ENCODE measurements around the gene PODXL2.

The PODXL2 gene

GRCh38 chr3:127632035-127632820, 3.2 kb downstream of the PODXL2 start:
- DNase-seq (ENCODE audit: low spot score), result no peak
- no peaks in the 10 kb centered on the region for H3K9me3 ChIP-seq (ENCODE audit: severe bottlenecking)
- no peak for TF ChIP-seq CTCF (IDR thresholded peaks at IDR 0.05; ENCODE audit: poor library complexity, severe bottlenecking)
- peaks cover 11% of the 10 kb centered on the region for H3K27me3 ChIP-seq (ENCODE audit: insufficient read depth, poor library complexity, severe bottlenecking)
- H3K27ac ChIP-seq (ENCODE audit: poor library complexity, severe bottlenecking), result no peak overlapping the region
- no peaks in the 10 kb centered on the region for H3K36me3 ChIP-seq (ENCODE audit: low read depth)
- ATAC-seq (ENCODE audit: low read depth), result no peak
- no peaks in the 10 kb centered on the region for H3K4me1 ChIP-seq (ENCODE audit: insufficient read depth, poor library complexity, severe bottlenecking)
- no peak overlapping the region for H3K4me3 ChIP-seq (ENCODE audit: severe bottlenecking)

GRCh38 chr3:127634653-127635052, 5.7 kb downstream of the PODXL2 start:
- H3K4me1 ChIP-seq (ENCODE audit: insufficient read depth, poor library complexity, severe bottlenecking), result no peaks in the 10 kb centered on the region
- H3K9me3 ChIP-seq (ENCODE audit: severe bottlenecking), result no peaks in the 10 kb centered on the region
- no peak overlapping the region for H3K27ac ChIP-seq (ENCODE audit: poor library complexity, severe bottlenecking)
- ATAC-seq (ENCODE audit: low read depth) (no peak), DNase-seq (ENCODE audit: low spot score) (no peak)
- TF ChIP-seq CTCF (IDR thresholded peaks at IDR 0.05; ENCODE audit: poor library complexity, severe bottlenecking), result no peak
- H3K4me3 ChIP-seq (ENCODE audit: severe bottlenecking), result no peak overlapping the region
- H3K36me3 ChIP-seq (ENCODE audit: low read depth), result no peaks in the 10 kb centered on the region
- H3K27me3 ChIP-seq (ENCODE audit: insufficient read depth, poor library complexity, severe bottlenecking), result no peaks in the 10 kb centered on the region

- no peak for ATAC-seq (ENCODE audit: low read depth)
- Histone ChIP-seq H3K27me3 (ENCODE audit: insufficient read depth, poor library complexity, severe bottlenecking) (no peaks in the 10 kb centered on the region), H3K36me3 (ENCODE audit: low read depth) (no peaks in the 10 kb centered on the region), H3K4me3 (ENCODE audit: severe bottlenecking) (no peak overlapping the region), H3K27ac (ENCODE audit: poor library complexity, severe bottlenecking) (no peak overlapping the region), H3K9me3 (ENCODE audit: severe bottlenecking) (no peaks in the 10 kb centered on the region), H3K4me1 (ENCODE audit: insufficient read depth, poor library complexity, severe bottlenecking) (no peaks in the 10 kb centered on the region)
- no peak for DNase-seq (ENCODE audit: low spot score)
- TF ChIP-seq CTCF (IDR thresholded peaks at IDR 0.05; ENCODE audit: poor library complexity, severe bottlenecking), result no peak
These were observed 8.6 kb downstream of the PODXL2 start for GRCh38 chr3:127637546-127637945.

- Histone ChIP-seq H3K4me3 (ENCODE audit: severe bottlenecking) (no peak overlapping the region), H3K9me3 (ENCODE audit: severe bottlenecking) (no peaks in the 10 kb centered on the region), H3K4me1 (ENCODE audit: insufficient read depth, poor library complexity, severe bottlenecking) (no peaks in the 10 kb centered on the region), H3K27me3 (ENCODE audit: insufficient read depth, poor library complexity, severe bottlenecking) (no peaks in the 10 kb centered on the region), H3K27ac (ENCODE audit: poor library complexity, severe bottlenecking) (no peak overlapping the region), H3K36me3 (ENCODE audit: low read depth) (no peaks in the 10 kb centered on the region)
- TF ChIP-seq CTCF (IDR thresholded peaks at IDR 0.05; ENCODE audit: poor library complexity, severe bottlenecking), result no peak
- ATAC-seq (ENCODE audit: low read depth), result no peak
- no peak for DNase-seq (ENCODE audit: low spot score)
These were observed 9.0 kb downstream of the PODXL2 start for GRCh38 chr3:127637971-127638370.

All from RWPE2 (cell line).